ENCODE measurements around the gene SLC39A6. TPM values are rescaled to one million over a fixed set of nuclear protein-coding genes. Genes with fewer than 3 reads are reported as not detected.

Gene SLC39A6
- total and polyA plus RNA-seq, 11 donors, result 2.4 to 28.8 (median 15.2) TPM

DNA sequence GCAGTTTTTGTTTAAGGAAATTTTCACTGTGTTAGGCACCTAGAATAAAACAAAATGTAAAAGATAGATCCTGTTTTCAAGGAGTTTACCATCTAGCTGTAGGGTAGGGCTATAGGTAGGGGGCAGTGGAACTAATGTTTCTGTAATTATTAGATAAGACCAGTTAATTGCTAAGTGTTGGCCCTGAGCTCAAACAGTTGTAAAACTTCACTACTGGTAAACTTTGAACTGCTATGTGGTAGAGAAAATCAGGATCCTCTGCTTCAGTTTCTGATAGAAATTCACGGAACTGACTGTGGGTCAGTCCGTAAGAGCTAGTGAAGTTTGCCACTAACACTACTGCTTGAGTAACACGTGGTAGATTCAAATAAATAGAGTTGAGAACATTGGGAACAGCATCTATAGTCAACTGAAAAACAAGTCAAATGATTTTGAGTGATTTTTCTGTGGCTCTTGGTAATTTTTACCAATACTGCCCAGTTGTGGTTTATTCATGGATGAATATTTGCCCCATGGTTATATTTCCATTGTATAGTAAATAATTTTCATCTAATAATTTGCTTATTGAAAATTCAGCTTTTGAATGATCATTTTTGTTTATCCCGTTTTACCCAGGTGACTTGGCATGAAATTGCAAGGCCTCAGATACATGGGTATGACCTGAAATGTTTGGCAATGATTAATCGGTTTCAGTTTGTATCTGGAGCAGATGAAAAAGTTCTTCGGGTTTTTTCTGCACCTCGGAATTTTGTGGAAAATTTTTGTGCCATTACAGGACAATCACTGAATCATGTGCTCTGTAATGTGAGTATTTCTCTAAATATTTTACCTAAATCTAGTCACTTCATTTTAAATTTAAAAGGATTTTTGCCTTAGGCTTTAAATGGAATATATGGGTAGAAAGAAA lies 27.0 kb upstream of the SLC39A6 start:
- TF ChIP-seq CTCF (IDR thresholded peaks at IDR 0.05), result no peak
- TF ChIP-seq POLR2A (IDR thresholded peaks at IDR 0.05), result no peak

DNA sequence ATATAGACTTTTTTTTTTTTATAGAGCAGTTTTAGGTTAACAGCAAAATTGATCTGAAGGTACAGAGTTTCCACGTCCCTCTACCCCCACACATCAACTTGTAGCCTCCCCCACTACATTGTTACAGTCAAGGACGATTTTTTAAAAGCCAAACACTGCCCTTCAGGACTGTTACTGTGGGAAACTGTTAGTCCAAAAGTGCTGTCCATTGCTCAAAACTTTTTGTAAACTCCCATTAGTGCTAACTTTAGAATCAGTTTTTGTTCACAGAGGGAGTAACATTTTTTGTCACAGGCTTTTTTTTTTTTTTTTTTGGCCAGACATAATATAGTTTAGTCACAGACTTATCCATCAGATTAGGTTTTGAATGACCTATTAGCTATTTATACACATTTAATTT lies 24.6 kb upstream of the SLC39A6 start:
- Histone ChIP-seq H3K36me3 (peaks cover 0 to 100% (median 95%) of the 10 kb centered on the region in 9 donors), H3K9me3 (no peaks in the 10 kb centered on the region), H3K27me3 (no peaks in the 10 kb centered on the region), H3K27ac (no peak overlapping the region), H3K4me1 (peaks cover 0 to 6% (median 0%) of the 10 kb centered on the region in 12 donors), H3K4me3 (no peak overlapping the region)
- WGBS, 4 donors, result 69 to 81% (median 71%) methylated on average over 2 of the region's 2 CpGs
- TF ChIP-seq POLR2A (IDR thresholded peaks at IDR 0.05) (no peak), CTCF (IDR thresholded peaks at IDR 0.05) (no peak)
- no peak for ATAC-seq
- DNase-seq, result no peak
- intact Hi-C loops (cut with DNase I), result no loop called here

More for the DNA sequence above, 27.0 kb upstream of the SLC39A6 start:
- DNase-seq (no peak), ATAC-seq (no peak)
- WGBS, 4 donors, result 91 to 96% (median 94%) methylated on average over 7 of the region's 7 CpGs
- H3K27me3 ChIP-seq, result no peaks in the 10 kb centered on the region
- H3K36me3 ChIP-seq, result peaks cover 0 to 100% (median 95%) of the 10 kb centered on the region in 9 donors
- H3K4me3 ChIP-seq, result no peak overlapping the region
- H3K27ac ChIP-seq, result no peak overlapping the region
- H3K9me3 ChIP-seq, result no peaks in the 10 kb centered on the region
- intact Hi-C loops (cut with DNase I), result no loop called here
- peaks cover 0 to 6% (median 0%) of the 10 kb centered on the region in 12 donors for H3K4me1 ChIP-seq

DNA sequence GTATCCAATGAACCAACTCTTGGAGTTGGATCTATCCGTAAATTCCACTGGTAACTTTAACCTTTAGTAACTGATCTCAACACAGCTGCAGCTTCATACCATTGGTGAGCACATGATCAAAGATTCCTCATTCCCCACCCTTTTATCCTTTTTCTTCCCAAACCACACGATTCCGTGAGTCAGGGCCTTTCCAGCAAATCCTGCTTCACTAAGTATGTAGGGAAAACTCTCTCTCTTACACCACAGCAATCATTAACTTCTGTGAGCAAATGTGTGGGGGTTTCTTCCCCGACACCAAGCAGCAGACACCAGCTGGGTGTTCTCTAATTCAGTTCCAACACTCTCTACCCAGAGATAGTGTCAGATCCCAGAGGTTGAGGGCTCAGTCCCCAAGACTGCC lies 24.1 kb upstream of the SLC39A6 start:
- Histone ChIP-seq H3K27ac (peak overlapping the region in 1 of 12 donors; percentile 47), H3K36me3 (peaks cover 0 to 100% (median 95%) of the 10 kb centered on the region in 9 donors)
- no peak for DNase-seq

More for the DNA sequence above, 24.1 kb upstream of the SLC39A6 start:
- no peak overlapping the region for H3K4me3 ChIP-seq
- intact Hi-C loops (cut with DNase I), result no loop called here
- WGBS, 4 donors, result 75 to 87% (median 81%) methylated on average over 4 of the region's 4 CpGs
- no peaks in the 10 kb centered on the region for H3K9me3 ChIP-seq
- TF ChIP-seq POLR2A (IDR thresholded peaks at IDR 0.05) (no peak), CTCF (IDR thresholded peaks at IDR 0.05) (no peak)
- H3K27me3 ChIP-seq, result no peaks in the 10 kb centered on the region
- H3K4me1 ChIP-seq, result peaks cover 0 to 6% (median 0%) of the 10 kb centered on the region in 12 donors
- no peak for ATAC-seq

Data from heart left ventricle (tissue), 16 donors.